Fibroblast of the aortic adventitia (primary cell): ENCODE data around the gene ZNF782. TPM values are rescaled to one million over a fixed set of nuclear protein-coding genes. Genes with fewer than 3 reads are reported as not detected.
"Not testable (repeated sequence)": the region's sequence is repeated elsewhere in the genome, so short reads cannot be mapped to it uniquely, and the experiment has no call there.

ENCODE experiments used
- DNase-seq: peaks from one replicate; pipeline ENCODE4 v3.0.0-alpha.2; 2010; ENCODE audit warnings: low read depth
- H3K4me3 ChIP-seq: 2 replicates; pipeline ENCODE4 v1.5.1; 2011; ENCODE audit warnings: low read depth, mild to moderate bottlenecking, control low read depth, low read length, moderate library complexity
- total RNA-seq: library from RNA; depleted of rRNA; stranded (reverse); fragments of >200 nt; gene quantifications from 2 replicates; pipeline ENCODE4 v1.2.3, GENCODE V29; 2012; ENCODE audit warnings: low replicate concordance
- TF ChIP-seq, protein P1 (sequence below): IDR thresholded peaks from 2 replicates; pipeline ENCODE4 v1.5.1; 2011; ENCODE audit warnings: mild to moderate bottlenecking, low read length, control low read depth, inconsistent platforms; ENCODE audit not compliant: insufficient read depth

Gene ZNF782
- total RNA-seq = 2.3 and 7.1 TPM in 2 replicates

DNA sequence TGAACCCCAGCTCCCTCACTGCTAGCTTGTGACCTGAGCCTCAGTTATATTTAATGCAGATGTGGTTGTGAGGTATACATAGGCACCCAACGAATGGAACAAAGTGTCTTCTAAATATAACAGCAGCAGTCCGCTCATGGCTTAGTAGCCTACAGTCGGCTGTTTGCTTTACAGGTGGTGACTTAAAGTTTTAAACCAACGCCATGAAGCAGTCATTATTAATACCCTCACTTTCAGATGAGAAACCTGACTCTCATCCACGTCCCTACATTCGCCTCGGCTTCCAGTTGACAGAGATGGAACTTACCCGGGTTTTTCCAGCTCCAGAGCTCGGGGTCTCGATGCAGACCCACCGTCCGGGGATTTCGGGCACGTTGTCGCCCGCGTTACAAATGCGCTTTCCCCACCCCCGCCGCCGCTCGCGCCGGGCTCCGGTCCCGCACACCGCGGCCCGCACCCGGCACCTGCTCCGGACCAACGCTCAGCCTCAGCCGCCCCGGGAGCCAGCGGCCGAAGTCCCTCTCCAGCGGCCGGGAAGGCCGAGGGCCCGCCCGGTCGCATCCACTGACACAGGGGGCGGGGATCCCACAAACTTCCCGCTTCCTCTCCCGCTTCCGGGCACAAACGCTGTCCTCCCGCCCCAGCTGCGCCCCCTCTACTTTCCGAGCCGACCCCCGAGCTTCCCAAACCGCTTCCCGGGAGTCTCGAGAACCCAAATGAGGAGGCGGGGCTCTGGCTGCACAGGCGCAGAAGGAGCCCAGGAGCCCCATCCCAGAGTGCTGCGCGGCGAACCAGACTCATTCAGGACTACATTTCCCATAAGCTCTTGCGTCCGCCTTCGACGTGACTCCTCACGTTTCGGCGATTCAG is at the start of gene ZNF782:
TSS of gene ZNF782 (minus strand) at position 734 of the 870 bp plus-strand sequence. CDS start 2,553 bp downstream, outside the sequence.
- TF ChIP-seq, protein P1, sequence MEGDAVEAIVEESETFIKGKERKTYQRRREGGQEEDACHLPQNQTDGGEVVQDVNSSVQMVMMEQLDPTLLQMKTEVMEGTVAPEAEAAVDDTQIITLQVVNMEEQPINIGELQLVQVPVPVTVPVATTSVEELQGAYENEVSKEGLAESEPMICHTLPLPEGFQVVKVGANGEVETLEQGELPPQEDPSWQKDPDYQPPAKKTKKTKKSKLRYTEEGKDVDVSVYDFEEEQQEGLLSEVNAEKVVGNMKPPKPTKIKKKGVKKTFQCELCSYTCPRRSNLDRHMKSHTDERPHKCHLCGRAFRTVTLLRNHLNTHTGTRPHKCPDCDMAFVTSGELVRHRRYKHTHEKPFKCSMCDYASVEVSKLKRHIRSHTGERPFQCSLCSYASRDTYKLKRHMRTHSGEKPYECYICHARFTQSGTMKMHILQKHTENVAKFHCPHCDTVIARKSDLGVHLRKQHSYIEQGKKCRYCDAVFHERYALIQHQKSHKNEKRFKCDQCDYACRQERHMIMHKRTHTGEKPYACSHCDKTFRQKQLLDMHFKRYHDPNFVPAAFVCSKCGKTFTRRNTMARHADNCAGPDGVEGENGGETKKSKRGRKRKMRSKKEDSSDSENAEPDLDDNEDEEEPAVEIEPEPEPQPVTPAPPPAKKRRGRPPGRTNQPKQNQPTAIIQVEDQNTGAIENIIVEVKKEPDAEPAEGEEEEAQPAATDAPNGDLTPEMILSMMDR = no peak
- peak within 1 kb of the TSS; percentile 83 for H3K4me3 ChIP-seq
- DNase-seq = peak; percentile 92

DNA sequence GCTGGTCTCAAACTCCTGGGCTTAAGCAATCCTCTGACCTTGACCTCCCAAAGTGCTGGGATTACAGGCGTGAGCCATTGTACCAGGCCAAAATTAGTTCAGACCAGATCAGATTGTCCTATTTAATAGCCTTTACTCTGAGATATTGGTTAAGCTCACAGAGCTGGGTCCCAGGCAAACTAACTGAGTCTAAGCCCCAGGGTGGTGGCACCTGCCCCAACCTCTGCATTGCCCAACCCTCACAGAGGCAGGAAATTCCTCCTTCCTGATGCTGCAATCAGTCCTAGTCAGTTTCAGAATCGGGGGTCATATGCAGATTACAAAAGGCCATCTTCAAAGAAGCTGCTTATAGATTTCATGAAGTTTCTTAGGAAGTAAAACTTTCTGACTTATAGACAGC is 45.7 kb upstream of the ZNF782 start:
- DNase-seq, H3K4me3 ChIP-seq: not testable (repeated sequence)

DNA sequence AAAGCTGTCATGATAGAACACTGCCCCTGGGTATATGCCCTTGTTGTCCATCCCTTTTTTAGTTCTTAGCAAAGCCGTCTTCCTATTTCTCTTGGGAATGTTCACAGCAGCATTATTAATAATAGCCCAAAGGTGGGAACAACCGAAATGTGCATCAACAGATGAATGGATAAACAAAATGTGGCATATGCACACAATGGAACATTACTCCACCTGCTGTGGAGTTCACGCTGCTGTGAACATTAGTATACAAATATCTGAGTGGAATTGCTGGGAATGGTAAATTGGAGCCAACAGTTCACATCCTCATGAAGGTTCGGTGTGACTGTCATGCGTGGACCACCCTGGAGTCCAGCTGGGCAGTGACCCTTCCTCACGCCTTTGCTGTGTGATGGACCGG is 37.8 kb upstream of the ZNF782 start:
- no peak overlapping the region for H3K4me3 ChIP-seq
- TF ChIP-seq, protein P1 = no peak

DNA sequence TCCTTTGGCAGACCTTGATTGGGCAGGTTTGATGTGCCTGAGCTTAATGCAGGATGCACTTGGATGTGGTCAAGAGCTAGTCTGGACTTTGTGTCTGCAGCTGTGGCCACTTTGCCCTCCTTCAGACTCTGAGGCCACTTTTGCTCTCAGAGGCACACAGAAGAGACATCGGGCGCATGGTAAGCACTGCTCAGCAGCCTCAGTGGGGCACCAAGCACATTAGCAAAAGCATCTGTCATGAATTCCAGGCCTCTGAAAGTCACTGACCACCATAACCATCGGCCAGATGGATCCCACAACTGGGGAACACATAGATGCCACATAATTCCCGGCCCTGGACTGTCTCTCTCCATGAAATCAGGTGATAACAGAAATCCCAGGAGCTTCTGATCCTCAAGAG is 34.3 kb upstream of the ZNF782 start:
- TF ChIP-seq, protein P1 = no peak
- DNase-seq = no peak
- H3K4me3 ChIP-seq = no peak overlapping the region

More for the DNA sequence above, 37.8 kb upstream of the ZNF782 start:
- DNase-seq = no peak

DNA sequence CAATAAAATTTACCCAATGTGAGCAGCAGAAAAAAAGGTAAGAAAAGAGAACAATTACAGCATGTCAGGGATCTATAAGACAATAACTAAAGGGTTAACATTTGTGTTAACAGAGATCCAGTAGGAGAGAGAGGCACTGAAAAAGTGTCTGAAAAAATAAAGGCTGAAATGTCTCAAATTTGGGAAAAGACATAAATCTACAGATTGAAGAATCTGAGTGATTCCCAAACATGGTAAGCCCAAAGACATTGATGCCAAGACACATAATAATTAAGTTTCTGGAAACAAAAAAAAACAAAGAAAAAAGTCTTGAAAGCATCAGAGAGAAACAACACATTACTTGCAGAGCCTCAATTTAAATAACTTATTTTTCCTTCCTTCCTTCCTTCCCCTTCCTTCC is 31.1 kb upstream of the ZNF782 start:
- TF ChIP-seq, protein P1 = no peak
- no peak for DNase-seq
- H3K4me3 ChIP-seq = no peak overlapping the region

DNA sequence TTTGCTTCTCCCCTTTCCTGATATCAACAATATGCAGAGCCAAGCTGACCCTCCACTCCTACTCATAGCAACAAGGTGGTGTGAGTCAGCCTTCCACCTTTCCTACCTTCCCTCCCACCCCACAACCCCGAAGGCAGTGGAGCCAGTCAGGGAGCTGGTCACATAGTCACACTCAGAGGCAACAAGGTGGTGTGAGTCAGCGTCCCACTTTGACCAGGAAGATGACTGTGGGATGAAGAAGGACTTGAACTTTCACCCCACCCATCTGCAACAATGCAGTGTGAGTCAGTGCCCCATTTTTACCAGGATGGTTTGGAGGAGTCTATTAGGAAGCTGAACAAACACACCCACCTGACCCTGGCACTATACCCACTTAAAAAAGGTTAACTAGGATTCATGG is 30.1 kb upstream of the ZNF782 start:
- TF ChIP-seq, protein P1 = no peak
- no peak overlapping the region for H3K4me3 ChIP-seq
- DNase-seq = peak; percentile 32

DNA sequence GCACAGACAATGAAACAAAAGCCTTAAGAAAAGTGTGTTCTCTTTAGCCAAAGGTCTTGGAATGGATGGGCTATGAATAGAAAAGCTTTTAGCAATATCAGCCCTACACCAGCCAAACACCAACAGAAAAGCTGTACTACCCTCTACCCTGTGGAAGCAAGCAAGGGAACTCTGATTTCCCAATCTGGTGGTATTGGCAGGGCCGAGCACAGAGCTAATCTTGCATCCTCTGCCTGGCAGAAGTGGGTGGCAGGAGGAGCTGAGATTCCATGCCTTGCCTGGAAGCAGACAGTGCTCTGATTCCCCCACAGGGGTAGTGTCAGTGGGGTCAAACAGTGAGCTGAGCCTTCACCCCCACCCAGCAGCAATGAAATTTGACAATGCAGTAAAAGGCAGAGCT is 29.6 kb upstream of the ZNF782 start:
- DNase-seq = peak; percentile 16
- no peak overlapping the region for H3K4me3 ChIP-seq
- TF ChIP-seq, protein P1 = no peak
